GM12878 (cell line): ENCODE measurements around the gene KIZ. TPM values are rescaled to one million over a fixed set of nuclear protein-coding genes. Genes with fewer than 3 reads are reported as not detected.

Source experiments
- ATAC-seq: fragments of 200-7000 bp; cut with Tn5 transposase; 3 replicates; pipeline ENCODE4 v1.9.1; 2020; ENCODE audit warnings: mild to moderate bottlenecking, moderate library complexity
- BruUV-seq: library from RNA; stranded (reverse); fragments of 400-500 nt; replicated peaks from 2 replicates; lab custom pipeline; 2021; lab: Mats Ljungman, UMichigan
- CTCF ChIA-PET: fragments of 300-600 bp; sonication (Branson Sonifier 250); formaldehyde crosslinking; extraction: SDS; loops from one replicate; lab custom pipeline; 2021; ENCODE audit warnings: inconsistent platforms; lab: Yijun Ruan, JAX
- POLR2A ChIA-PET: fragments of 350-600 bp; formaldehyde crosslinking; extraction: SDS; loops from one replicate; lab custom pipeline; 2021; ENCODE audit warnings: inconsistent platforms; lab: Charles Lee
- RAD21 ChIA-PET: fragments of 300-600 bp; sonication (Branson Sonifier 250); formaldehyde crosslinking; loops from one replicate; lab custom pipeline; 2023; ENCODE audit warnings: antibody characterized with exemption; ENCODE audit not compliant: unreplicated experiment; lab: Charles Lee
- SMC1A ChIA-PET: fragments of 300-600 bp; sonication (Branson Sonifier 250); formaldehyde crosslinking; loops from one replicate; lab custom pipeline; 2023; ENCODE audit not compliant: unreplicated experiment, uncharacterized antibody; lab: Charles Lee
- DNase-seq: peaks from one replicate; pipeline ENCODE4 v3.0.0-alpha.2; 2011; ENCODE audit warnings: low read depth, low spot score
- FAIRE-seq: peaks from 3 replicates; lab custom pipeline; 2011; peaks lifted over from hg19 to GRCh38; lab: Jason Lieb, UNC
- H2AFZ ChIP-seq: 2 replicates; pipeline ENCODE4 v1.6.0; 2011; ENCODE audit warnings: low read depth, low read length, control low read depth; ENCODE audit not compliant: control insufficient read depth
- H3K27ac ChIP-seq: 2 replicates; pipeline ENCODE4 v1.5.1; 2011; ENCODE audit warnings: control low read depth; ENCODE audit not compliant: control insufficient read depth, insufficient read depth
- H3K27me3 ChIP-seq, 2 experiments: replicated peaks in 1 of 2; 2 replicates each; pipeline versions ENCODE4 v1.6.0 to v1.6.1; 2011; ENCODE audit warnings: low read length in 1 of 2; ENCODE audit not compliant: control insufficient read depth in 2 of 2, insufficient read depth in 2 of 2
- H3K36me3 ChIP-seq, 2 experiments: 2 replicates each; pipeline ENCODE4 v1.5.1; 2011; ENCODE audit warnings: low read length in 1 of 2; ENCODE audit not compliant: control insufficient read depth in 2 of 2, insufficient read depth in 2 of 2
- H3K4me1 ChIP-seq: 2 replicates; pipeline ENCODE4 v1.6.1; 2011; ENCODE audit warnings: mild to moderate bottlenecking, low read length, moderate library complexity, mixed read lengths; ENCODE audit not compliant: control insufficient read depth, insufficient read depth
- H3K4me2 ChIP-seq: 2 replicates; pipeline ENCODE4 v1.6.0; 2011; ENCODE audit warnings: control low read depth; ENCODE audit not compliant: control insufficient read depth, insufficient read depth
- H3K4me3 ChIP-seq: fragments of 200-600 bp; sonication (generic); 2 replicates; pipeline ENCODE4 v1.5.1; 2016
- H3K79me2 ChIP-seq: 2 replicates; pipeline ENCODE4 v1.6.0; 2011; ENCODE audit warnings: low read length; ENCODE audit not compliant: control insufficient read depth, insufficient read depth
- H3K9ac ChIP-seq: 2 replicates; pipeline ENCODE4 v1.8.0; 2011; ENCODE audit warnings: low read length, control low read depth, mixed read lengths; ENCODE audit not compliant: control insufficient read depth, insufficient read depth
- H3K9me3 ChIP-seq: replicated peaks from 3 replicates; pipeline ENCODE4 v1.5.1; 2011; ENCODE audit warnings: mild to moderate bottlenecking, low read length; ENCODE audit not compliant: control insufficient read depth, insufficient read depth
- H4K20me1 ChIP-seq: 2 replicates; pipeline ENCODE4 v1.6.0; 2011; ENCODE audit not compliant: control insufficient read depth, insufficient read depth
- ASH2L ChIP-seq: fragments of 300-600, 200-600 bp; sonication (generic); IDR thresholded peaks from 2 replicates; pipeline ENCODE4 v1.6.1; 2017; ENCODE audit warnings: low read depth, mild to moderate bottlenecking, borderline replicate concordance
- BCL11A ChIP-seq: IDR thresholded peaks from 2 replicates; pipeline ENCODE4 v1.6.1; 2011; ENCODE audit warnings: low read depth, low read length
- CEBPB ChIP-seq, 2 experiments: fragments of 150-350 bp in 1 of 2; IDR thresholded peaks; 2 replicates each; pipeline ENCODE4 v1.6.1; 2012 to 2014; ENCODE audit warnings: low read depth in 2 of 2, low read length in 2 of 2, borderline replicate concordance in 1 of 2, inconsistent platforms in 1 of 2
- CHD1 ChIP-seq: IDR thresholded peaks from 2 replicates; pipeline ENCODE4 v1.6.1; 2012; ENCODE audit warnings: low read depth, low read length, improper control_type of control experiment
- CUX1 ChIP-seq: IDR thresholded peaks from 2 replicates; pipeline ENCODE4 v1.6.1; 2012; ENCODE audit warnings: improper control_type of control experiment, low read depth, low read length; ENCODE audit not compliant: insufficient replicate concordance
- EED ChIP-seq: sonication (generic); IDR thresholded peaks from 2 replicates; pipeline ENCODE4 v1.6.1; 2016; ENCODE audit warnings: antibody characterized with exemption, low read depth
- EP300 ChIP-seq, 2 experiments: fragments of 150-350 bp in 1 of 2; IDR thresholded peaks; 2 replicates each; pipeline ENCODE4 v1.6.1; 2011 to 2012; ENCODE audit warnings: low read depth in 2 of 2, low read length in 2 of 2, borderline replicate concordance in 1 of 2, improper control_type of control experiment in 1 of 2, inconsistent platforms in 1 of 2; ENCODE audit not compliant: control insufficient read depth in 1 of 2
- HDGF ChIP-seq: fragments of 450-650 bp; IDR thresholded peaks from 2 replicates; pipeline ENCODE4 v1.6.1; 2016; ENCODE audit warnings: antibody characterized with exemption
- JUNB ChIP-seq: IDR thresholded peaks from 2 replicates; pipeline ENCODE4 v1.6.1; 2016; ENCODE audit warnings: antibody characterized with exemption, mild to moderate bottlenecking
- LARP7 ChIP-seq: fragments of 450-650 bp; IDR thresholded peaks from 2 replicates; pipeline ENCODE4 v1.6.1; 2017; ENCODE audit warnings: mild to moderate bottlenecking
- POLR2A ChIP-seq: IDR thresholded peaks from 2 replicates; pipeline ENCODE4 v1.6.1; 2011; ENCODE audit warnings: low read depth, mild to moderate bottlenecking, low read length
- TCF7 ChIP-seq: IDR thresholded peaks from 2 replicates; pipeline ENCODE4 v1.6.1; 2014; ENCODE audit warnings: antibody characterized with exemption, borderline replicate concordance
- USF1 ChIP-seq: IDR thresholded peaks from 2 replicates; pipeline ENCODE4 v1.6.1; 2011; ENCODE audit warnings: borderline replicate concordance, low read depth, mild to moderate bottlenecking, moderate library complexity, mixed read lengths, low read length; ENCODE audit not compliant: insufficient read depth; ENCODE audit errors: extremely low read length
- ZNF274 ChIP-seq: IDR thresholded peaks from one replicate; pipeline ENCODE4 v1.8.0; 2011; ENCODE audit not compliant: insufficient read length, insufficient read depth
- WGBS: methylation state at CpG from one replicate; pipeline ENCODE4 v1.1.6; 2016; ENCODE audit warnings: low lambda C conversion rate; ENCODE audit not compliant: insufficient replicate concordance, insufficient coverage; ENCODE audit errors: missing lambda C conversion rate; 5-methylcytosine and 5-hydroxymethylcytosine counted together
- in situ Hi-C: fragments of 300-500 bp; cut with MboI; formaldehyde crosslinking; loops from 9 replicates; pipeline ENCODE4 v1.14.3; 2018; ENCODE audit warnings: mixed read lengths
- intact Hi-C: fragments of 100-400 bp; cut with micrococcal nuclease; formaldehyde crosslinking; loops from one replicate; pipeline ENCODE4 v1.14.2; 2022; ENCODE audit not compliant: unreplicated experiment
- polyA plus RNA-seq, 11 experiments: library from polyadenylated mRNA; depleted of rRNA in 4 of 11; unstranded in 6 of 11; stranded (reverse) in 5 of 11; fragments of >200 nt; fragmentation: Nextera tagmentation in 4 of 11; fragmentation: Illumina TruSeq in 1 of 11; extraction: Ambion mirVana in 4 of 11; extraction: Trizol in 1 of 11; gene quantifications; 1 replicate in 1 of 11; 2 replicates in 10 of 11; pipeline versions ENCODE4 v1.2.1 to v1.2.3, GENCODE V29; 2011 to 2016; ENCODE audit warnings: inconsistent platforms in 2 of 11, missing spikeins in 2 of 11, low read depth in 1 of 11
- total RNA-seq, 4 experiments: library from RNA; depleted of rRNA in 3 of 4; stranded (reverse); fragments of >200 nt in 3 of 4; fragmentation: Illumina TruSeq in 1 of 4; extraction: Trizol in 1 of 4; gene quantifications; 2 replicates each; pipeline versions ENCODE4 v1.2.1 to v1.2.3, GENCODE V29; 2013 to 2021

The KIZ gene
- total and polyA plus RNA-seq, 10 of the 15 experiments (the other 5 are each of a cell fraction or from before 2014, with no cell fraction given) = 2.7 to 11.0 (median 7.3) TPM

GRCh38 chr20:21273755-21274386 is 148.0 kb downstream of the KIZ start:
- Histone ChIP-seq H3K27ac (peak overlapping the region; percentile 45; the same call in 1 of the 2 replicates), H3K9ac (no peak overlapping the region), H3K36me3 (no peaks in the 10 kb centered on the region), H2AFZ (no peak overlapping the region), H3K4me1 (peaks cover 27% of the 10 kb centered on the region), H3K79me2 (no peaks in the 10 kb centered on the region), H3K4me2 (peak overlapping the region; percentile 31; the same call in 1 of the 2 replicates), H4K20me1 (no peaks in the 10 kb centered on the region), H3K4me3 (no peak overlapping the region), H3K27me3 (no peaks in the 10 kb centered on the region), H3K9me3 (no peaks in the 10 kb centered on the region; the same call in 2 of the 3 replicates)
- ChIA-PET RAD21 (no interaction called here), CTCF (interaction anchor here (1.0 kb wide), 1 partner anchor 38 kb away, joined by 3 read pairs; no protein-coding TSS in a partner anchor), POLR2A (no interaction called here), SMC1A (no interaction called here)
- FAIRE-seq = no peak
- in situ Hi-C loops (no loop called here), intact Hi-C loops (no loop called here)
- no peak for ATAC-seq
- TF ChIP-seq EED (no peak), CEBPB (IDR thresholded peaks at IDR 0.05; ENCODE audit: borderline replicate concordance in 1 of 2, low read depth in 2 of 2, low read length in 2 of 2) (no peak), POLR2A (no peak), ASH2L (no peak), HDGF (no peak), JUNB (no peak), LARP7 (no peak), ZNF274 (no peak), CUX1 (no peak), CHD1 (no peak), EP300 (IDR thresholded peaks at IDR 0.05; ENCODE audit: borderline replicate concordance in 1 of 2, control insufficient read depth in 1 of 2, low read depth in 2 of 2, low read length in 2 of 2) (no peak), USF1 (no peak), BCL11A (no peak), TCF7 (no peak)
- BruUV-seq = no TSS peak
- 89% methylated on average over 8 of the region's 8 CpGs for WGBS
- no peak for DNase-seq
